ENCODE results near the gene DOCK1.

Gene DOCK1

DNA sequence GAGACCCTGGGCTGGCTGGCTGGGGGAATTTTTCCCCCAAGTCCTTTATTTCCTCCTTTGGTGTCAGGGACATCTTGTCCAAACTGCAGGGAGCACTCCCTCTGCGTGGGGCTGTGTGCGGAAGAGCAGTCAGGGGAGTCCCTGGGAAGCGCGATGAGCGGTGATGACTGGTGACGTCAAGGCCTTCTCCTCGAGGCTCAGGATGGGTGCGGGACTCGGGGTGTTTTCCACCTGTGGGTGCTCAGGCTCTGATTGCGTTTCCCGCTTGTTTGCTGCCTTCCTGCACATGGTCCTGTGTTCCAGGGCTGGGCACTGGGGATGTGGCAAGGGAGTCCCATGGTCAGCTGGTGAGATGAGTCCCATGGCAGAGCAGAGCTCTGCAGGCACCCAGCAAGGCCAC lies 101.2 kb downstream of the DOCK1 start:
- no peak for DNase-seq (ENCODE audit: low read depth, low spot score)

DNA sequence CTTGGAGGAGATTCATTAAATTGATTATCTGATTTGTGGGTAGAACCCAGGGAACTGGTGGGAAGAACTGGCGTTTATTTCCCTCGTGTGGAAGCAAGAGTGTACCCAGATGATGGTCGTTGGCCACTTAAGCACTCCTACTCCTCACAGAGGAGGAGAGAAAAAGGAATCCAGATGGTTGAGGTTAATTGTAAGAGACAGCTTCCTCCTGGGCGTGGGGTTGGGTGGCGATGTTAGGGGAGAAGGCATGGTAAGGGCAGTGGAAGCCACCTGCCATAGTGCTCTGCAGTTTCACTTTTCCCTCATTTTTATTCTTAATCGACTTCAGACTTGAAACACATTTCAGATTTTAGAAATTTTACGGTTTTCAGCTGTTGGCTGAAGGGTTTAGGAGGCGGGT lies 104.1 kb downstream of the DOCK1 start:
- DNase-seq (ENCODE audit: low read depth, low spot score) = no peak

DNA sequence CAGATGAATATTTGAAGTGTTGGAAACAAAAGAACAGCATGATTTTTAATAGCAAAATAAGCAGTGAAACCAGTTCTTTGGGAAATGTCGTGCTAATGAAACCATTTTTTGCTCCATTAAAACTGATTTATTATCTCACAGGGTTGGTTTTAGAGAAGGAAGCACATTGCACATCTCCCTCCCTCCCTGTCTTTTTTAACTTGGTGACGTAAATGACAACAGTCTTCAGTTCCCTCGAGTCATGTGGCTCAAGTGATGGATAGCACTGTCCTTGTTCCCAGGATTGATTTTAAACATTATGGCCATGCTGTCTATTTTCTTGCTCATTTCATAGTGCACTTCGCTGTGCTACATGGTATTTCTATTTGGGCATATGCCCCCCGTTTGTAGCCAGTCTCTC lies 105.9 kb downstream of the DOCK1 start:
- DNase-seq (ENCODE audit: low read depth, low spot score) = no peak

DNA sequence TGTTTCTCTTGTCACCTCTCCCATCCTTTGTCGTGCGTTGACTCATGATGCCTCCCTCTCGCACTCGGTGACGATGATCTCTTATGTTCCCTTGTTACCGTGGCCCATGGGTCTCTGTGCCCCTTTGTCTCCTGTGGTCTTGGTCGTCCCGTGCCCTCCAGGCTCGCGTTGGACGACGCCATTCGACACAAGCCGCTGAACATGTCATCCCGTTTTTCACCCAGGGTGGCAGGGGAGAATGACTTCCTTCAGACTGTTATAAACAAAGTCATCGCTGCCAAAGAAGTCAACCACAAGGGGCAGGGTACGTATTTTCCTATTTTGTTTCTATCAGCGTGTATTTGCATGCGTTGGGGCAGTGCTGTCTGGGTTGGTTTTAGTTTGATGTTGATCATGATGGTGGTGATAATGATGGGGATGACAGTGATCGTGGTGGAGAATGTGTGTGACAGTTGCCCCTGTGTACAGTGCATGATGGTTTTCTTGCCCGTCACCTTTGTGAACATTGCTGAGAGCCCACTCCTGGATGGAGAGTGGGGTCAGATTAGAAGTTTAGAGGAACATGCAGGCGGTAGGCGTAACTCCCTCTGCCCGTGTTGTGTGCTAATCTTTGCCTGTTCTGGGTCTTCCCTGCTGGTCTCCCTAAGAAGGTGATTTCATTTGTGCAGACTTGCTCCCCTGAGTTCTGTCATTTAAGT lies 107.0 kb downstream of the DOCK1 start:
- peak; percentile 8 for DNase-seq (ENCODE audit: low read depth, low spot score)

DNA sequence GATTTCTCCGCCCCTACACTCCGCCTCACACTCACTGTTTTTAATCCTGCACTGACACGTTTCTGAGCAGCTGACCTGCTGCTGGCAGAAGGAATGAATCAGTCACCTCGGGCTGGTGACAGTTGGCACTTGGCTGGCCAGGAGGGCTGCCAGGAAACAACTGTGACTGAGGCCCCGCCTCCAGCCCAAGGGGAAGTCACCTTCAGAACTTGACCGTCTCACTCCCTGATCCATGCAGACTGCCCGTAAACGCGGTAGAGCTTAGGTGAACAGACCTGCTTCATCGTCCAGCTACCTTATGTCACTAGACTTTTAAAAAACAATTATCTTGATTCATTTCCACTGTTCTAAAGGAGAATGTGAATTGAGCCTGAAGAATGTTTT lies 107.5 kb downstream of the DOCK1 start:
- DNase-seq (ENCODE audit: low read depth, low spot score) = peak; percentile 28

DNA sequence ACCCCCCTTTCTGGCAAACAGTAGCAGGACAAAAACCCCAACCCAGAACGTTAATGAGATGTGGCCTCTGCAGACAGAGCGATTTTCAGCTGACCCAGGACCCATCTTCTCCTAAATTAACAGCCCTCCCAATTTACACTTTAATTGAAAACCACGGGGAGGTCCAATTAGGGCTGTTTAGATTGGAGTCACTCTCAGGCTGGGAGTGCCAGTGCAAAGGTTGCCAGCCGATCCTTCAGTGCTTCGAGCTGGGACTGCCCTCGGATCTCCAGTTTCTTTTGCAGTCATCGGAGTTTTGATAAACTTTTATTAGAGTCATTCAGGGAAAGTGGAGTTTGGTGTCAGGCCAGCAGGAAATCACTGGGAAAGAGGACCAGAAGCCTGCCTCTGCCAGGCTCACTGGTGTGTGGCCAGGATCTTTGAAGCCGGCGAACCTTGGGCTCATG lies 108.0 kb downstream of the DOCK1 start:
- peak; percentile 23 for DNase-seq (ENCODE audit: low read depth, low spot score)

DNA sequence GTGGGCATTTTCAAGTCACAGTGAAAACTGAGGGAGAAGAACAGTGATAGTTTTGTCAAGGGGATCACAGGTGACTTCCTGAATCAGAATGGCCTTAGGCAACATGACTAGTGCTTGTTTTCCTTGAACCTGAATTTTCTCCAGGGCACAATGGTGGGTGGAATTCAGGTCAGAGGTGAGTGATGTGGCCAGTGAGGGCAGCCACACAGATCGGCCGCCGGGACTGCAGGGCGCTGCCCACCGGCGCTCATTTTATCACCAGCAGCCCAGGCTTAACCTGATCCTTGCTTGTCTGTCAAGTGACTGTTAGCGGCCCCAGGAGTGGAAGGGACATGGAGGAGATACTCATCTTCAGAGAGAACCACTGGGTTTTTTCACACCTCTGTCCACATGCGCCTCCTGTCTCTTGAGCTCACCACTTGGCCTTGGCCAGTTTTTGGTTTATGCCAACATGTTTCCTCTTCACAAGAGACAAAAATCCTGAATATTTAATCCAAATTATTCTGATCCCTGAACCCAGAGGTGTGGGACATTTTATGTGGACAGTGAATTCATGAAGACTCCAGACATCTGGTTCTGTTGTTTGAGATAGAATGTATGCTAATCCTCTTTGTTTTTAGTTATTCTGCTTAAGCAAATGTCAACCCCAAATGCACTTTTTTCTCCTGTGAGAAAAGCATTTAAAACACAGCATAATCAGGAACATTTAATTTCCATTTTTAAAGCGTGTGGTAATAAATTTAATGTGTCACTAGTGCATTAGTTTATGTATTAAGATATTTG lies 108.7 kb downstream of the DOCK1 start:
- DNase-seq (ENCODE audit: low read depth, low spot score) = peak; percentile 47

DNA sequence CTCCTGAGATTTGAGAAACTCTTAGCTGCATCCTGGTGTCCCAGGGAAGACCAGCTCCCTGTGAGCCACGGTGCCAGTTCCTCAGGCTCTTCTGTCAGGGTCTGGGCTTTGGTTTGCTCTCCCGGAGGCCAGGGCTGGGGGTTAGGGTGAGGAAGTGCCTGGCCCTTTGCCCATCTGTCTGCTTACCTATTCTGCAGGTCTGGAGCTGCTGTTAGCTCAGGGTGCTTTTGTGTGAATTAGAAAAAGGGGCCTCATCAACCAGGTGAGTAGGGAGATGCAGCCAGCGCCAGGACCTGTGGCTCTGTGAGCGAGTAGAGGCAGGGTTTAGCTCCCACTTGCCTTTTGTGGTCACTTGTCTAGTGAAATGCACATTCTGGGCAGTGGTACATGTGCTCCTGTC lies 109.4 kb downstream of the DOCK1 start:
- DNase-seq (ENCODE audit: low read depth, low spot score) = no peak

DNA sequence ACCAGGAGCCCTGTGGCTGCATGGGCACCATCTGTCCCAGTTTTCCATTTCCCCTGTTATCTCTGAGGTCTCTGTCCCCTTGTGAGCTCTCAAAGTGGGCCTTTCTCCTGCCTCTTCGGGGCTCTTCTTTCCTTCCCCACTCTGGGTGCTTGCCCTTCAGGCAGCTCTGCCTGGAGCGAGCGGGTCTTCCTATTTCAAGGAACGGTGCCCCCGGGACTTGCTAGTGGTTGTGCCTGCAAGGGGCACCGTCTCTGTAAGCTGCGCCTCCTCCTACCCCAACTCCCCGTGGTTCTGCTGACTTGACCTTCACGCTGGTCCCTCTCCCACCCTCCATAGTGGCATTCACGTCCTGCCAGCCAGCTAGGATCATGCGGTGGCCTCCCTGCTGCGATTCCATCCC lies 110.1 kb downstream of the DOCK1 start:
- DNase-seq (ENCODE audit: low read depth, low spot score) = no peak

DNA sequence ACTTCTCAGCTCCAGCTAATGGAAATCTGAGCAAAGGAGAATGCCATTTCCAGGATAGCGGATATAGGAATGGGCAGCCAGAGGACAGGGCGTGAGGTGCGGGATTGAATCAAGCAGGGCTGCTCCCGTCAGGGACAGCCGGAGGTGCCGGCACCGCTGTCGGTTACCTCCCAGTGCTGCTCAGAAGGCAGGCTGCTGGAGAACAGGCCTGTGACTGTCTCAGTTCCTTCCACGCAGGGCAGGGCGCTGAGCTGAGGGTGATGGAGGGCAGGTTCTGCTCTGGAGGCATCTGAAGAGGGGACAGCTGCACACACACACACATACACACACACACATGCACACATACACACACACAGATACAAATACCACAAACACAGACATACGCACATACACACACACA lies 111.1 kb downstream of the DOCK1 start:
- DNase-seq (ENCODE audit: low read depth, low spot score) = no peak

DNA sequence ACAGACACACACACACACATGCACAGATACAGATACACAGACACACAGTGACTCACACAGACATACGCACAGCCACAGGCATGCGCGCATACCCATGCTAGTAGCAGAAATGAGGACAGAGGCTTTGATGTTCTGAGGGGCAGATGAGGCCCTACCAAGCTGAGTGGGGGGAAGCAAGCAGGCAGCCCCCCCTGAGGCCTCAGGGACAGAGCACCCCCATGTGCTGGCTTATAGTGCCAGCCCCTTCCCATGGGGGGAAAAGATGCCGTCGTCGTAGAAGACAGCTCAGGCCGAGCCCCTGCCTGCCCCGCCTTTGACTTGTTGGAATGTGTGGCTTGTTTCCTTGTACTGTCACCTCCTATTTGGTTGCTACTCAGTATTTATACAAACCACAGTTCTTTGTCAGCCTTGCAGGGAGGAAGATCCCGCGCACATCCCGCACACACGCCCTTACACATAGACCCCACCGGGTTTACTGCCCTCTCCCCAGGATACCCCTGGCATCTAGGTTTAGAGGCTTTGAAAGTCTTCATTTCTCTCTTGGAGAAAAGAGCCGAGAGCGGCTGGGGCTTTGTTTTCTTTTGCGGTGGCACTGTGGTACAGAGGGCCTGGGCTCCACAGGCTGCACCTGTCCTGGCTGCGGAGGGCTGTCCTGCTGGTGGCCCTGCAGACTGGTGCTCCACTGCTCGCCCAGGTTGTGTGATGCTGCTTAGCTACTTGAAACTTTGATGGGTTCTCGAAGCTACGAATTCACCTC lies 112.5 kb downstream of the DOCK1 start:
- DNase-seq (ENCODE audit: low read depth, low spot score) = no peak

DNA sequence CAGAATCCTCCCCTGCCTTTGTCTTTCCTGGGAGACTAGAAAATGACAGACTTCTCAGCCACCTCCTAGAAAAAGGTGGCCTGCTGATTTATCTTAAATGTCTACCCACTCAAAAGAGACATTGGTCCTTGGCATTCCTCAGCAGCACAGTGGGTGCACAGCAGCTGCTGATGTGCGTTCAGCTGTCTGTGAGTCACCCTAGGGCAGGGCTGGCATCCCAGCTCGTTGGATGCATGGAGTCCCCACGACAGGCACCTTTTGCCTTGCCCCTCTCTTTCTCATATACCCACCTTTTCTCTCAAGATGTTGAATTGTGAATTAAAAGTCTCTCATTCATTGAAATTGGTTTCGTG lies 113.0 kb downstream of the DOCK1 start:
- DNase-seq (ENCODE audit: low read depth, low spot score) = no peak

DNA sequence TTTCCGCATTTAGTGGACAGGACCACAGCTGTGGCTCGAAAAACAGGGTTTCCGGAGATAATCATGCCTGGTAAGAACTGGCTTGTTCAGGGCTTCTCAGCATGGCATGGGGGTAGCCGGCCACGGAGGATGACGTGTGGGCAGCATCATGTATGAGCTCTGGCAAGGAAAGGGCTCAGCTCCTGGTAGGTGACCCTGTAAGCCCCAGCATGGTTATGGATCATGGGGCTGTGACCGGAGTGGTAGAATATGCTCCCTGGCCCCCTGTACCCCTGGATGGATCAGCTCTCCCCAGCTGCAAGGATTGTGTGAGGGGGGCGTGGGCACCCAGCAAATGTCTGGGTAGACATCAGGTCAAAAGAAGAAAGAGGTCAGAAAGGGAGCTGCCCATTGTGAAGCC lies 113.5 kb downstream of the DOCK1 start:
- no peak for DNase-seq (ENCODE audit: low read depth, low spot score)

DNA sequence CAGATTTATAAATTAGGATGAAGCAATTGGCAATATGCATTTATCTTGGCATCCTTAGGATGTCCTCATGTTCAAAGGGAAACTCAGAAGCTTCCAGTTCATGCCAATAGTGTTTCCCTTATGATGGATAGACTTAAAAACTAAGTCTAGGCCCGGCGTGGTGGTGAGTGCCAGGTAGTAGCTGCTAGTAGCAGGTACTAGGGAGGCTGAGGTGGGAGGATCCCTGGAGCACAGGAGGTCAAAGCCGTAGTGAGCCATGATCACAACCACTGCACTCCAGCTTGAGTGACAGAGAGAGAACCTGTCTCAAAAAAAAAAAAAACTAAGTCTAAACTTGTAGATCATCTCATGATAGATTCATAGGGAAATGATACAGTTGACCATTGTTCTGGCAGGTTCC lies 115.0 kb downstream of the DOCK1 start:
- no peak for DNase-seq (ENCODE audit: low read depth, low spot score)

DNA sequence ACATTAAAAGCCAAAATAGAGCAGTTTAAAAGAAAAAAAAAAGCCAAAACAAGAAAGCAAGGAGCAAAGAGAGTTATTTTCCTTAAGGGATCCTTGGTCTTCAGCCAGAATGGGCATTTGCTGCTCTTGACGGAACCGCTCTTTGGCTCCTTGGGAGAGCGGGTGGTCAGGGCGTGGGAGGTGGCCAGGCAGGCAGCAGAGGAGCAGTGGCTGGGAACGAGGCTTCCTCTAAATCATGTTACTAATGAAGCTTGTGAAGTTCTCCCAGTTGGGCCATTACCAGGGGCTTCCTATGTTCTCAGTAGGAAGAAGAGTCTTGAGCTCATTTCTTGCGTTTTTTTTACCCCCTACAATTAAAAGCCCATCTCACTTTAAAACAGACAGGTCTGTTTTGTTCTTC lies 116.6 kb downstream of the DOCK1 start:
- no peak for DNase-seq (ENCODE audit: low read depth, low spot score)

DNA sequence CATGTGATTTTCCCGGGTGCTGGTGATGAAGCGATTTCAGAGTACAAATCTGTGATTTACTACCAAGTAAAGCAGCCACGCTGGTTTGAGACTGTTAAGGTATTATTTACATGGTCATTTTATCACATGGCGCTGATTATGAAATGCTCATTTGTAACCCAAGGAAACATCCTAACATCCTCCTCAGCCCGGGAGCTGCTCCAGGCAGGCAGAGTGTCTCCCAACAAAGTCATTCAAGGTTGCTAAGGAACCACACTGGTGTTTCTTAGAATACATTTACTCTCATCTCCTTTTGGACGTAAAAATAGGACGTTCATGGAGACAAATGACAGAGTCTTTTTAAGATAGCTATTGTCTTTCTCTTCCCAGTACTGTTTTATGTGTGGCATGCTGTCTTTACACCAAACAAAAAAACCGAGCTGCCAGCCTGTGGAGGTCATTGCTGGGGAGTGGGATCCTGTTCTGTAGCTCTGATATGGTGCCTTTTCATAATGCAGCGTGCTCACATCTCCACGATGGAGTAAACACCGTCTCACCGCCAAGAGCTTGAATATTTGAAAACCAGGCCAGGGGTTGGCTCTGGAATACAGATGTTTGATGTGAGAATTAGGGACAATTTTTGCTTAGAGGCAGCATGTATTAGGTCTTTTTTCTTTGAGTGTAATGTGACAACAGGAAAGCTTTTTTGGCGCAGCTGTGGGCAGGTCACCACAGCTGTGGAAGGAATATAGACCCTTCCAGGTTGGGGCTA lies 119.6 kb downstream of the DOCK1 start:
- DNase-seq (ENCODE audit: low read depth, low spot score) = no peak

DNA sequence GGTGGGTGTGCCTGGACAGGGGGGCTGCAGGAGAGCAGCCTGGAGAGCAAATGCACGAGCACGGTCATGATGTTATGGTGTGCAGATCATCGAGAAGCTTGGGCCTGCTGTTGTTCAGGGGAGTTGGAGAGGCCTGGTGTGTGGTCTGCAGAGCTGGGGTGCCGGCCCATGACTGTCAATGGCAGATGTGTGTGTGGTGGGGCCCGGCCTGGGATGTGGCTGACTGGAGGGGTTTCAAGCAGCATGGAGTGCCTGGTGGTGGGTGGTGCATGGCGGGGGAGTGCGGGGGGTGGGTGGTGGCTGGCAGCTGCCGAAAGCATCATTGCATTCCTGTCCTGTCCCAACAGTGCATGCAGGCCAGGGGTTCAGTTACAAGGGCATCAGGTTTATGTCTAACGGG lies 122.6 kb downstream of the DOCK1 start:
- no peak for DNase-seq (ENCODE audit: low read depth, low spot score)

DNA sequence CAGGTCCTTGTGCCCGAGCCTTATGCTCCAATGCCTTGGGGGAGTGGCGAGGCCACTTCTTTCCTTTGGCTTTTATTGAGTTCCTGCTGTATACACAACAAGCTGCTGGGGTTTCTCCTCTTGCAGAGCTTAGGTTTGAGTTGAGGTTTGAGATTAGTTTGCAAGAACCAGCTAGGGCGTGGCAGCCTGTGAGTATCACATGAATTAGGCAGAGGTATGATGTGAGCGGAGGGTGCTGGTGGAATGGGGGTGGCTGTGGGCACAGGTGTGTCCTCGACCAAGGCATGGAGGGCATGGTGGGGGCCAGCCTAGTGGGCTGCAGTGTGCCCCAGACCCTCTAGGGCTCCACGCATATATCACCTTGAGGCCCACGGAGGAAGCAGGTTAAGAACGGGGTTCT lies 123.3 kb downstream of the DOCK1 start:
- no peak for DNase-seq (ENCODE audit: low read depth, low spot score)

DNA sequence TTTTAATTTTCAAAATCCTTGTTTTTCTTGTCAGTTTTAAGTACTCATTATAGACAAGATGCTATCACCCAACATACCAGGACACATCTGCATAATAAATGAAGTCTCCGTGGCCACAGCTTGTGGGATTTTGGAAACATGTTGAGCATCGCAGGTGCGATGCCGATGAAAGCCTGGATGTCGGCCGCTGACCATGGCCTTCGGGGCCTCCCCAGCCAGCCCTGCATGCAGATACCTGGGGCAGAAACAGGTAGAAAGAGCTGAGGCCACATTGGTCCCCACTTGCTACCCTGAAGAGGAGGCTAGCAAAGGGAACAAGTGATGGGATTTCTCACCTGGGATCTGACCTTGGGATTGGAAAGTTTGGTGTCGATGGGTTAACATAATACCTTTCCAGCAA lies 123.8 kb downstream of the DOCK1 start:
- DNase-seq (ENCODE audit: low read depth, low spot score) = no peak

DNA sequence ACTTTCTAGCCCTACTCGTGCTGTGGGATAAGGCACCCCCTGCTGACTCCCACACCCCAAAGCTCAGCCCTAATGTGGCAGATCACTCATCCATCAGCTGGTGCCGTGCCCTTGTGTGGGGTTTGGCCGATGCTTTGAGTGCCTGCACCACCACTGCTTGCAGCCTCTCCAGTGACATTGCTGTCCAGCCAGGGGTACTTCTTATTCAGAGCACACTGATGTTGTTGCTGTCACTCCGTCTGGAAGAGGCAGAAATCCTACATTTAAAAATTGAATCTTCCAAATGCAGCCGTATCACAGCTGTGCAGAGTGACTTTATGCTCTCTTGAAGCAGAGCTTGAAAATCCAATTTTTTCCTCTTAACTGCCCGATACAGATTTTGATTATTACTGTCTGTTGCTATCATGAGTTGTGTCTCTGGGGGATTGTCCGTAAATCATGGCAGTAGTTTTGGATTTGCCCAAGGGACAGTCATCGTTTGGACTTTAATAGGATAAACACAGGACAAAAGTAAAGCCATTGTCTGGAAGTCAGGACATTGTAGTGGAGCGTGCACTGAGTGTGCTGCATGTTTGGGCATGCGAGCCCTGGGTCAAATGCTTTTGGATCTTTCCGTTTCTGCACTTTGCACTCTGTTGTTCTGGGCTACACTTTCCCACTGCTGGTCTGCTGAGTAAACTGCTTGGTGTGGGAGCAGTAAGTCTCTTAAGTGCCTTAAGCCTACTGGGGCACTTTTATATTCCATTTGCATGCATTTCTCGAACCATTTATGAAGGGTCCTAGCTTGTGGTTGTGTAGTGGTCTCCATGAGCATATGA lies 128.2 kb downstream of the DOCK1 start:
- DNase-seq (ENCODE audit: low read depth, low spot score) = no peak

DNA sequence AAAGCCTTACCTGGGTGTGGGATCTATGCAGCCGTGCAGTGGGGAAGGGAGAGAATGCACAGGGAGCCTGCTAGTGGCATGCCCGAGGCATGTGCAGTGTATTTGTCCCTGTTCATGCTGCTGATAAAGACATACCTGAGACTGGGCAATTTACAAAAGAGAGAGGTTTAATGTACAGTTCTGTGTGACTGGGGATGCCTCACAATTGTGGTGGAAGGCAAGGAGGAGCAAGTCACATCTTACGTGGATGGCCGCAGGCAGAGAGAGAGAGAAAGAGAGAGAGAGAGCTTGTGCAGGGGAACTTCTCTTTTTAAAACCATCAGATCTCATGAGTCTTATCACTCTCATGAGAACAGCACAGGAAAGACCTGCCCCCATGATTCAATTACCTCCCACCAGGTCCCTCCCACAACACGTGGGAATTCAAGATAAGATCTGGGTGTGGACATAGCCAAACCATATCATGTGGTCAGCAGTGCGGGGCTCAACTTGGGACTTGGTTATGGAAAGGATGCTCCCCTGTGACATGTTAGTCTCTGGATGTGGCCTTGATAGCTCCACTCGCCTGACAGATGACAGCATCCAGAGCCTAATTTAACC lies 128.9 kb downstream of the DOCK1 start:
- no peak for DNase-seq (ENCODE audit: low read depth, low spot score)

Measured in ELF-1 (cell line).